ENCODE results near the gene BLOC1S5. TPM values are rescaled to one million over a fixed set of nuclear protein-coding genes. Genes with fewer than 3 reads are reported as not detected.

Gene BLOC1S5
- total and polyA plus RNA-seq, 2 of the 13 experiments (the other 11 are each of a cell fraction or from before 2014, with no cell fraction given), result 10.5 to 41.5 TPM

GRCh38 chr6:8085053-8085511 lies 20.9 kb upstream of the BLOC1S5 start (continued):
- TF ChIP-seq CBX2 (IDR thresholded peaks at IDR 0.05; ENCODE audit: low read depth, low read length) (no peak), CBX2 (CRISPR knock-in tag; IDR thresholded peaks at IDR 0.05; ENCODE audit: low read depth) (no peak), RELA (CRISPR knock-in tag; IDR thresholded peaks at IDR 0.05) (no peak), KLF12 (CRISPR knock-in tag; IDR thresholded peaks at IDR 0.05; ENCODE audit: borderline replicate concordance) (no peak), ZNF256 (CRISPR knock-in tag; conservative IDR thresholded peaks at IDR 0.05) (no peak), IKZF4 (CRISPR knock-in tag; IDR thresholded peaks at IDR 0.05; ENCODE audit: borderline replicate concordance, low read depth, not compliant biosample characterization) (no peak), NCOA1 (CRISPR knock-in tag; IDR thresholded peaks at IDR 0.05) (peak; percentile 78), MATR3 (CRISPR knock-in tag; IDR thresholded peaks at IDR 0.05) (no peak), ZSCAN25 (CRISPR knock-in tag; IDR thresholded peaks at IDR 0.05) (no peak), MEIS2 (CRISPR knock-in tag; IDR thresholded peaks at IDR 0.05) (peak; percentile 82), ZBTB39 (CRISPR knock-in tag; IDR thresholded peaks at IDR 0.05) (0 out of 2 replicates have a peak, but pooled peaks have one; percentile 65), SRSF9 (IDR thresholded peaks at IDR 0.05; ENCODE audit: borderline replicate concordance, insufficient read depth, low read depth, low read length, poor library complexity, severe bottlenecking) (no peak), SMYD3 (CRISPR knock-in tag; IDR thresholded peaks at IDR 0.05) (no peak), ZNF703 (CRISPR knock-in tag; IDR thresholded peaks at IDR 0.05; ENCODE audit: borderline replicate concordance) (no peak), ZNF331 (CRISPR knock-in tag; IDR thresholded peaks at IDR 0.05) (peak; percentile 95), ZNF574 (CRISPR knock-in tag; IDR thresholded peaks at IDR 0.05) (peak; percentile 76), XRCC5 (optimal IDR thresholded peaks at IDR 0.05; ENCODE audit: low read length) (peak; percentile 30), MTERF4 (CRISPR knock-in tag; IDR thresholded peaks at IDR 0.05) (no peak), ZNF850 (CRISPR knock-in tag; conservative IDR thresholded peaks at IDR 0.05) (no peak), TOE1 (CRISPR knock-in tag; IDR thresholded peaks at IDR 0.05) (no peak), TFDP1 (CRISPR knock-in tag; IDR thresholded peaks at IDR 0.05; ENCODE audit: borderline replicate concordance) (no peak), HNF4G (IDR thresholded peaks at IDR 0.05; ENCODE audit: borderline replicate concordance, low read depth, low read length) (peak; percentile 81; the same call in 1 of the 2 replicates), HNF4G (CRISPR knock-in tag; IDR thresholded peaks at IDR 0.05; ENCODE audit: borderline replicate concordance, low read depth) (peak; percentile 83; the same call in 1 of the 2 replicates), ZNF672 (CRISPR knock-in tag; IDR thresholded peaks at IDR 0.05) (no peak), MIXL1 (CRISPR knock-in tag; IDR thresholded peaks at IDR 0.05) (peak; percentile 95)
